Stomach (tissue), 9 donors: ENCODE measurements around the gene WDR64. TPM values are rescaled to one million over a fixed set of nuclear protein-coding genes. Genes with fewer than 3 reads are reported as not detected.

Experiments
- DNase-seq, 2 donors: peaks; one replicate each; pipeline versions ENCODE4 v3.0.0 to v3.0.0-alpha.2; 2013 to 2019
- H3K27ac ChIP-seq, 5 donors: fragments of 200-600 bp in 4 of 5; sonication (generic) in 4 of 5; one replicate each; pipeline ENCODE4 v1.5.1; 2013 to 2019; ENCODE audit warnings: mild to moderate bottlenecking in 1 of 5, moderate library complexity in 1 of 5
- H3K27me3 ChIP-seq, 3 donors: fragments of 200-600 bp; sonication (generic); one replicate each; pipeline ENCODE4 v1.5.1; 2017 to 2019; ENCODE audit warnings: mixed run types in 1 of 3
- H3K36me3 ChIP-seq, 4 donors: fragments of 200-600 bp; sonication (generic); 1 replicate in 3 of 4; 2 replicates in 1 of 4; pipeline ENCODE4 v1.5.1; 2016 to 2019
- H3K4me1 ChIP-seq, 4 donors: fragments of 200-600 bp; sonication (generic); one replicate each; pipeline ENCODE4 v1.5.1; 2016 to 2019
- H3K4me3 ChIP-seq, 4 donors: fragments of 200-600 bp; sonication (generic) in 3 of 4; one replicate each; pipeline ENCODE4 v1.5.1; 2016 to 2019; ENCODE audit warnings: mild to moderate bottlenecking in 1 of 4
- H3K9me3 ChIP-seq, 4 donors: fragments of 200-600 bp; sonication (generic); one replicate each; pipeline ENCODE4 v1.5.1; 2016 to 2019
- CTCF ChIP-seq, 7 experiments: fragments of 450-650 bp in 4 of 7; fragments of 200-600 bp in 3 of 7; sonication (generic) in 3 of 7; IDR thresholded peaks; one replicate each; pipeline ENCODE4 v1.5.1; 2016 to 2019; ENCODE audit warnings: antibody characterized with exemption in 7 of 7, control low read depth in 2 of 7, mild to moderate bottlenecking in 1 of 7
- EP300 ChIP-seq: sonication (generic); formaldehyde crosslinking; IDR thresholded peaks from one replicate; pipeline ENCODE4 v1.6.1; 2017; ENCODE audit warnings: antibody characterized with exemption
- POLR2A ChIP-seq, 4 donors: fragments of 450-650 bp; IDR thresholded peaks; one replicate each; pipeline ENCODE4 v1.6.1; 2016; ENCODE audit warnings: antibody characterized with exemption in 4 of 4, control low read depth in 2 of 4, mild to moderate bottlenecking in 1 of 4, moderate library complexity in 1 of 4
- POLR2AphosphoS5 ChIP-seq, 3 donors: sonication (generic); formaldehyde crosslinking; IDR thresholded peaks; one replicate each; pipeline ENCODE4 v1.6.1; 2016; ENCODE audit warnings: antibody characterized with exemption in 3 of 3
- WGBS, 5 donors: extraction: QIAGEN DNeasy Blood & Tissue Kit in 3 of 5; methylation state at CpG; one replicate each; pipeline versions ENCODE4 v1.1.5 to v1.1.7; 2013 to 2018; 5-methylcytosine and 5-hydroxymethylcytosine counted together
- intact Hi-C: fragments of 100-400 bp; cut with DNase I; formaldehyde crosslinking; loops from one replicate; pipeline ENCODE4 v1.15.1; 2023; ENCODE audit warnings: low total_unique reads
- polyA plus RNA-seq, 3 donors: library from polyadenylated mRNA; stranded (reverse); fragments of 200-250 nt; gene quantifications; one replicate each; pipeline ENCODE4 v1.2.3, GENCODE V29; 2013
- total RNA-seq, 5 donors: library from RNA; depleted of rRNA; stranded (reverse); fragments of >200 nt; gene quantifications; one replicate each; pipeline versions ENCODE4 v1.1.0 to v1.2.3, GENCODE V29; 2014 to 2016
- donor health status: healthy with polysubstance abuse.
- donor health status: Bipolar disorder and iron deficiency.
- donor health status: healthy.

The WDR64 gene
- total and polyA plus RNA-seq, 8 donors, result 0.61 TPM; not detected in 7

DNA sequence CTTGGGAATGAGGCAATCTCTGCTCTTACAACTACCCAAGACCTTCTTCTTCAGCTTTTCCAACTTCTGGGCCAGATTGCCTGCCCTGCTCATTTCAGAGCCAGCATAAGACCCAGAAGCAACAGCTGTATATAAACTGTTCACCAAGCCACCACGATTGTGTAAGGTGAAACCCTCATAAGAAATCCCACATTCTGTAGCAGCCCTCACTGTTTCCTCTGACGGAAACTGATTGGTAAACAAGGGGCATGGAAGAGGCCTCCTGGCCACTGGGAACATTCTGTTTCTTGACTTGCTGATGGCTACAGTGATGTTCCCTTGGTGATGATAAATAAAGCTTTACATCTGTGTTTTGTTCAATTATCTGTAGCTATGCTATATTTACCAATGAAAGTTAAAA, 156.2 kb downstream of the WDR64 start:
- intact Hi-C loops, result no loop called here
- H3K27me3 ChIP-seq, result no peaks in the 10 kb centered on the region

GRCh38 chr1:241810769-241811405, 158.8 kb downstream of the WDR64 start:
- WGBS, 5 donors, result 79 to 88% (median 84%) methylated on average over 8 of the region's 8 CpGs
- Histone ChIP-seq H3K36me3 (no peaks in the 10 kb centered on the region), H3K9me3 (no peaks in the 10 kb centered on the region), H3K27ac (no peak overlapping the region), H3K27me3 (no peaks in the 10 kb centered on the region), H3K4me3 (no peak overlapping the region), H3K4me1 (no peaks in the 10 kb centered on the region)
- intact Hi-C loops, result no loop called here
- DNase-seq, result no peak
- TF ChIP-seq POLR2A (IDR thresholded peaks at IDR 0.05), result no peak
- no peak for TF ChIP-seq POLR2AphosphoS5 (IDR thresholded peaks at IDR 0.05)
- TF ChIP-seq EP300, result no peak
- no peak for TF ChIP-seq CTCF (IDR thresholded peaks at IDR 0.05)

More for the DNA sequence above, 156.2 kb downstream of the WDR64 start:
- Histone ChIP-seq H3K9me3 (no peaks in the 10 kb centered on the region), H3K4me3 (no peak overlapping the region), H3K4me1 (no peaks in the 10 kb centered on the region), H3K27ac (no peak overlapping the region), H3K36me3 (no peaks in the 10 kb centered on the region)
- no peak for DNase-seq
- 38 to 51% (median 43%) methylated on average over 2 of the region's 2 CpGs for WGBS, 5 donors
- TF ChIP-seq EP300 (no peak), POLR2A (IDR thresholded peaks at IDR 0.05) (no peak), POLR2AphosphoS5 (IDR thresholded peaks at IDR 0.05) (no peak), CTCF (IDR thresholded peaks at IDR 0.05) (no peak)

DNA sequence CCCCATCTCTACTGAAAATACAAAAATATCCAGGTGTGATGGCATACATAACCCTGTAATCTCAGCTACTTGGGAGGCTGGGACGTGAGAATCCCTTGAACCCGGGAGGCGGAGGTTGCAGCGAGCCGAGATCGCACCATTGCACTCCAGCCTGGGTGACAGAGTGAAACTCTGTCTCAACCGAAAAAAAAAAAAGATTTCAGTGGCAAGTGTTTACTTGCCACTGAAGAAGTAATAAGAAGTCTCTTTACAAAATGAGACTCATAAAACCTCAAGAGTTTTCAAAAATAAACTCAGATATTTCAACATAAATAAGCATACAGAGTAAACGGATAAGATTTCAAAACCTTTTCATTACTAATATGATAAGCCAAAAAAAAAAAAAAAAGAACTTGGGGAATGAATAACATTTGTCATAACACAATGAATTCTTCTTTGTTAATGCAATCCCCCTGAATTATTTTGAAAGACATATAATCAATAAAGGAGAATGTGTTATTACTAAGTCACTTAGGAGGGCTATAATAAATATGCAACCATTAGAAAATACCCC, 161.8 kb downstream of the WDR64 start:
- Histone ChIP-seq H3K4me3 (no peak overlapping the region), H3K36me3 (no peaks in the 10 kb centered on the region), H3K27me3 (no peaks in the 10 kb centered on the region), H3K9me3 (no peaks in the 10 kb centered on the region), H3K27ac (no peak overlapping the region), H3K4me1 (no peaks in the 10 kb centered on the region)
- WGBS, 5 donors, result 79 to 87% (median 85%) methylated on average over 8 of the region's 8 CpGs
- TF ChIP-seq EP300 (no peak), POLR2AphosphoS5 (IDR thresholded peaks at IDR 0.05) (no peak), POLR2A (IDR thresholded peaks at IDR 0.05) (no peak), CTCF (IDR thresholded peaks at IDR 0.05) (no peak)
- DNase-seq, result no peak
- intact Hi-C loops, result no loop called here

DNA sequence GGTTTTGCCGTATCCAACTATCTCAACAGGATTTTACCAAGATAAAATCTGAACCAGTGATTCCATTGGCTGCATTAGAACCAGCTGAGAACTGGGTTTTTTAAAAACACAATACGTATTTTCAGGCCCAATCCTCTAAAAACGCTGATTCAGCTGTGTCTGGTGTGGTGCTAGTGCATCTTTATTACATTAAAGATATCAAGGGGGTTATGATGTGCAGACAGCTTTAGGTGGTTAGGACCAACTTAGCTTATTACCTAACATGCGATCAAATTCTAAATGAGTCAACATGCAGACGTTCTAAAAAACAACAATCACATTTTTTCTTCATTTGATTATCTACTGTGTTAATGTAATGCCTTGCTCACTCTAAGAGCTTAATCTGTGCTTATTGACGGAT, 163.9 kb downstream of the WDR64 start:
- Histone ChIP-seq H3K27me3 (no peaks in the 10 kb centered on the region), H3K4me1 (no peaks in the 10 kb centered on the region), H3K36me3 (no peaks in the 10 kb centered on the region), H3K27ac (no peak overlapping the region), H3K4me3 (no peak overlapping the region), H3K9me3 (no peaks in the 10 kb centered on the region)
- intact Hi-C loops, result no loop called here
- 72 to 88% (median 80%) methylated on average over 6 of the region's 6 CpGs for WGBS, 5 donors
- TF ChIP-seq EP300 (no peak), POLR2A (IDR thresholded peaks at IDR 0.05) (no peak), POLR2AphosphoS5 (IDR thresholded peaks at IDR 0.05) (no peak), CTCF (IDR thresholded peaks at IDR 0.05) (no peak)
- no peak for DNase-seq
